DMS79 (cell line): Measurements from ENCODE around the gene HBG1.
"Not testable (repeated sequence)": the region's sequence is repeated elsewhere in the genome, so short reads cannot be mapped to it uniquely, and the experiment has no call there.

ENCODE experiments used
- DNase-seq: peaks from one replicate; lab custom pipeline; 2025; lab: John Stamatoyannopoulos, UW

Gene HBG1

DNA sequence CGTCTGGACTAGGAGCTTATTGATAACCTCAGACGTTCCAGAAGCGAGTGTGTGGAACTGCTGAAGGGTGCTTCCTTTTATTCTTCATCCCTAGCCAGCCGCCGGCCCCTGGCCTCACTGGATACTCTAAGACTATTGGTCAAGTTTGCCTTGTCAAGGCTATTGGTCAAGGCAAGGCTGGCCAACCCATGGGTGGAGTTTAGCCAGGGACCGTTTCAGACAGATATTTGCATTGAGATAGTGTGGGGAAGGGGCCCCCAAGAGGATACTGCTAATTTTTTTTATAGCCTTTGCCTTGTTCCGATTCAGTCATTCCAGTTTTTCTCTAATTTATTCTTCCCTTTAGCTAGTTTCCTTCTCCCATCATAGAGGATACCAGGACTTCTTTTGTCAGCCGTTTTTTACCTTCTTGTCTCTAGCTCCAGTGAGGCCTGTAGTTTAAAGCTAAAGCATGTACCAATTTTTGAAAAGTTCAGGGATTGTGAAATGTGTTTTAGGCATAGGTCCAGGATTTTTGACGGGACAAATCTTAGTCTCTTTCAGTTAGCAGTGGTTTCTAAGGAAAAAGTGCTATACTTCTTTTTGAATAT is at the start of gene HBG1:
Gene HBG1 (minus strand): TSS at position 51 of the 590 bp plus-strand sequence. CDS start 53 bp downstream, outside the sequence.
- DNase-seq, result not testable (repeated sequence)

DNA sequence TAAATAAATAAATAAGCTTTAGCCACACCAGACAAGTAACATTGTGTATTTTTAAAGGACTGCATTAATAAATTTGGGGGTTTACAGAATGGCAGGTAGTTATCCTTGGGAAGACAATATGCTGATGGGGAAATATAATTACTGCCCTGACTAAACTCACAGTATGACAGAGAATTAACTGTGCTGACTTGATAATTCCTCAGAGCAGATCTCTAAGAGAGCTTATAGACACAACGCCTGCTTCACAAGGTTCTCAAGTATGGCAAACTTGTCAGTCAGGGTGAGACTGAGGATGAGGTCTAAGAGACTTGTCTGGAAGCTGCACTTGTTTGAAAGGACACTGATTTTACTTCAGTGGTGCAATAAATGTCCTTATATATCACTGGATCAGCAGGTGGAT is 48.8 kb upstream of the HBG1 start:
- DNase-seq, result no peak

DNA sequence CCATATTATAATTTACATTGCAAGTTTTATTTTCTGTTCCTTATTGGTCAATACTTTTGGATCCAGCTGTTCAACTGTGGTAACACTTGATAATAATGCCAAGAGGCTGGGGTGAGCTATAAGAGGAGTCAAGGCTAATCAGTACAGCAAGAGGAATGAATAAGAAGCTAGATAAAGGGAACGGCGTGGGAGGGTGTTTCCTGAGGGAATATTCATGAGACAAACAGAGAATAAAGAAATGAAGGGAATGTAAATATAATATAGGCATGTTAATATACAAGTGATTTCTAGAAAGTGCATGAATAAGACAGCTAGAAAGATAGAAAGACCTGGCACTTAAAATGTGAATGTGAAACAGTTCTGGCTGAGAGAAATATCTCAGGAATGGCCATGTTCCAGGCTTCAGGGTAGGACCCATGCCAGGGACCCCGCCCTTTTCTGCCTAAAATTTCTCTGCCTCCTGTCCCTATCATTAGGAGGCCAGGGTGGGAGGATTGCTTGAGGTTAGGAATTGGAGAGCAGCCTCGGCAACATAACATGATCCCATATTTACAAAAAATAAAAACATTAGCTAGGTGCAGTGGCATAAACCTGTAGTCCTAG is 48.2 kb upstream of the HBG1 start:
- DNase-seq, result no peak

DNA sequence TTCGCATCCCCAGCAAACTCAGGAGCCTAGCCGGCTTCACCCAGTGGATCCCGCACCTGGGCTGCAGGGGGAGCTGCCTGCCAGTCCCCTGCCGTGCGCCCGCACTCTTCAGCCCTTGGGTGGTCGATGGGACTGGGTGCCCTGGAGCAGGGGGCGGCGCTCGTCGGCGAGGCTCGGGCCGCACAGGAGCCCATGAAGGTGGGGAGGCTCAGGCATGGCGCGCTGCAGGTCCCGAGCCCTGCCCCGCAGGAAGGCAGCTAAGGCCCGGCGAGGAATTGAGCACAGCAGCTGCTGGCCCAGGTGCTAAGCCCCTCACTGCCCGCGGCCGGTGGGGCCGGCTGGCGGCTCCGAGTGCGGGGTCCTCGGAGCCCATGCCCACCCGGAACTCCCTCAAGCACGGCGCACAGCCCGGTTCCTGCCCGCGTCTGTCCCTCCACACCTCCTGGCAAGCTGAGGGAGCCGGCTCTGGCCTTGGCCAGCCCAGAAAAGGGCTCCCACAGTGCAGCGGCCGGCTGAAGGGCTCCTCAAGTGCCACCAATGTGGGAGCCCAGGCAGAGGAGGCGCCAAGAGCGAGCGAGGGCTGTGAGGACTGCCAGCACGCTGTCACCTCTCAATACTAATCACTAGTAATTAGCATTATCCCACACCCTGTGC is 44.8 kb upstream of the HBG1 start:
- DNase-seq, result not testable (repeated sequence)

DNA sequence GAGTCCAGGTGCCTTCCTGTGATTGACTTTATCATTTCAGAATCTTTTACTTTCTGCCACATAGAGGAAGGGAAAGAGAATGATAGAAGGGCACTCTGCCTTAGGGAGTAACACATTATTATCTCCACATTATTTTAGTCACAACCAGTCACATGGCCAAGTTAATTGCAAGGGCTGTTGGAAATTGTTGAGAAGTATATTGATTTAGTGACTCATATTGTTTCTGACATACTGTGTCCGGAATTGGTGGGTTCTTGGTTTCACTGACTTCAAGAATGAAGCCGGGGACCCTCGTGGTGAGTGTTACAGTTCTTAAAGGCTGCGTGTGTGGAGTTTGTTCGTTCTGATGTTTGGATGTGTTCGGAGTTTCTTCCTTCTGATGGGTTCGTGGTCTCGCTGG is 43.4 kb upstream of the HBG1 start:
- DNase-seq, result no peak

DNA sequence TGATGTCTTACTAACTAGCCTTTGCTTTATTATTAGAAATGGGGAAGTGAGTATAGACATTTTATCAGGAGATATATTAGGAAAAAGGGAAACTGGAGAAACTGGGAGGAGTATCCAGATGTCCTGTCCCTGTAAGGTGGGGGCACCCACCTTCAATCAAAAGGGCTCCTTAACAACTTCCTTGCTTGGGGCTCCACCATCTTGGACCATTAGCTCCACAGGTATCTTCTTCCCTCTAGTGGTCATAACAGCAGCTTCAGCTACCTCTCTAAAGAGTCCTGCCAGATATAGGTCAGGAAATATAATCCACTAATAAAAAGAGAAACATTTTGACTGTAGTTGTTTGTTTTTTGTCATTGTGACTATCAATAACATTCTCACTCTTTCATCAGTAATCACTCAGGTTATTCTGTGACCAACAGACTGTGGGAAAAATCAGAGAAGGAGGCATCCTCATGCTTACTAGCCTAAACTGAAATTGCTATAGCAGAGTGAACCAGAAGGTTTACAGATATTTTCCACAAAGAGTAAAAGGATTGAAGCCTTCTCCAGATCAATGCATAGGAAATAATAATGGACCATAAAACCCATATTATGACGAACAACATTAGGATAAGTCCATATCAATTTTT is 41.7 kb upstream of the HBG1 start:
- no peak for DNase-seq

DNA sequence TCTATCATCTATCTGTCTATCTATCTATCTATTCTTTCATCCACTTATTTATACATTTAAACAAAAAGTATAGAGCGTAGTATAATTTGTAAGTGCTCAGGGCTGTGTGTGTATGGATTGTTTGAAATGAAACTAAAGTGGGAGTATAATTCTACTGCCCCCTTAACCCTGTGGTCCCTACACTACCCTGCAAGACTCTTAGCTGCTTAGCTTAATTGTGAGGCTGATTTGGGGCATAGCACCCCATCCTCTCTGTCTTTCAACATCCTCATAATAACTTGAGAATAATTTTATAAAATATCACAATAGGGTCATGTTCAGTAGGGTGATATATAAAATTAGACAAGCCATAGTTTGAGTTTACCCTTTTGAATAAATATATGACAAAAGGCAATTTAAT is 40.4 kb upstream of the HBG1 start:
- no peak for DNase-seq

DNA sequence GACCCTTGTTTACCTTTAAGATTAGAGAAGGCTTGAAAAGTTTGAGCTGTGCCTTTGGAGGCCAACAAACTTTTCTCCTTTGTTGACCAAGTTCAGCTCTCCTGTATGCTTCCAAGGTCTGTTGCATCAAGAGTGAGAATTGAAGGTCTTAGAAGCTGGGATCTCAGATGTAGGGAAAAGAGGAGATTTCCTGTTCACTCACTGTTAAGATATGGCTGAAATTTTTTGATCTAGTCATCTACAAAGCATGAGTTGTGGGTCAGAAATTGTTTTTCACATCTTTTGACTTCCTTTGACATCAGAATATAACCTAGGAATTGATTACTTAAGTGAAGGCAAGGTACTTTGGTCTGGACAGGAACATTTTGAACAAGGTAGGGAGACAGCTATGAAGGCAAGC is 40.0 kb upstream of the HBG1 start:
- DNase-seq, result no peak

DNA sequence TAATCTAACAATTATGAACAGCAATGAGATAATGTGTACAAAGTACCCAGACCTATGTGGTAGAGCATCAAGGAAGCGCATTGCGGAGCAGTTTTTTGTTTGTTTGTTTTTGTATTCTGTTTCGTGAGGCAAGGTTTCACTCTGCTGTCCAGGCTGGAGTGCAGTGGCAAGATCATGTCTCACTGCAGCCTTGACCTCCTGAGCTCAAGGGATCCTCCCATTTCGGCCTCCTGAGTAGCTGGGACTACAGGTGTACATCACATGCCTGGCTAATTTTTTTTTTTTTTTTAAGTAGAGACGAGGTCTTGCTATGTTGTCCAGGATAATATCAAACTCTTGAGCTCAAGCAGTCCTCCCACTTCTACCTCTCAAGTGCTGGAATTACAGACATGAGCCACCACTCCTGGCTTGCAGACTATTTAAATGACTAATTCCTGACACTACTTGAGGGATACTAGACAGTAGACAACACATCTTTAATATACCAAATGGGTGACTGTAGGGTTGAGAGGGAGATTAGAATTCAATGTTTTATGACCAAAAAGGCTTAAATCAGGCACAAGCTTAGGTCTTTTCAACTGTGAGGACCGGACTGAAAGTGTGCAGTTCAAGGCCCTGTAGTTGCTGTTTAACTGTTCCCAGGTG is 39.4 kb upstream of the HBG1 start:
- no peak for DNase-seq

DNA sequence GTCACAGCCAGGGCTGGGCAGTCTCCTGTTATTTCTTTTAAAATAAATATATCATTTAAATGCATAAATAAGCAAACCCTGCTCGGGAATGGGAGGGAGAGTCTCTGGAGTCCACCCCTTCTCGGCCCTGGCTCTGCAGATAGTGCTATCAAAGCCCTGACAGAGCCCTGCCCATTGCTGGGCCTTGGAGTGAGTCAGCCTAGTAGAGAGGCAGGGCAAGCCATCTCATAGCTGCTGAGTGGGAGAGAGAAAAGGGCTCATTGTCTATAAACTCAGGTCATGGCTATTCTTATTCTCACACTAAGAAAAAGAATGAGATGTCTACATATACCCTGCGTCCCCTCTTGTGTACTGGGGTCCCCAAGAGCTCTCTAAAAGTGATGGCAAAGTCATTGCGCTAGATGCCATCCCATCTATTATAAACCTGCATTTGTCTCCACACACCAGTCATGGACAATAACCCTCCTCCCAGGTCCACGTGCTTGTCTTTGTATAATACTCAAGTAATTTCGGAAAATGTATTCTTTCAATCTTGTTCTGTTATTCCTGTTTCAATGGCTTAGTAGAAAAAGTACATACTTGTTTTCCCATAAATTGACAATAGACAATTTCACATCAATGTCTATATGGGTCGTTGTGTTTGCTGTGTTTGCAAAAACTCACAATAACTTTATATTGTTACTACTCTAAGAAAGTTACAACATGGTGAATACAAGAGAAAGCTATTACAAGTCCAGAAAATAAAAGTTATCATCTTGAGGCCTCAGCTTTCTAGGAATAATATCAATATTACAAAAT is 38.6 kb upstream of the HBG1 start:
- no peak for DNase-seq

DNA sequence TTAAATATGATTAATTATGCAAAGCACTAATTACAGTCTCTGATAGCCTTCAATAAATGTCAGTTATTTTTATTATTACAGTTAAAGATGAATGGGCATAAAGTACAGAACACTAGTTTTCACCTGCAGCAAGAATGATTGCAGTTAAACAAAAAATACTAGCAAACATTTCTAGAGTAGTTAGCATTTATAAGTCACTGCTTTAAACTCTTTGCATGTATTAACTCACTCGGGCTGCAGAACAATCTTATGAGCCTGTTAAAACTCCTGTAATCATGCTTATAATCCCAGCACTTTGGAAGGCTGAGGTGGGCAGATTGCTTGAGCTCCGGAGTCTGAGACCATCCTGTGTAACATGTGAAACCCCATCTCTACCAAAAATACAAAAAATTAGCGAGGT is 37.2 kb upstream of the HBG1 start:
- DNase-seq, result no peak

DNA sequence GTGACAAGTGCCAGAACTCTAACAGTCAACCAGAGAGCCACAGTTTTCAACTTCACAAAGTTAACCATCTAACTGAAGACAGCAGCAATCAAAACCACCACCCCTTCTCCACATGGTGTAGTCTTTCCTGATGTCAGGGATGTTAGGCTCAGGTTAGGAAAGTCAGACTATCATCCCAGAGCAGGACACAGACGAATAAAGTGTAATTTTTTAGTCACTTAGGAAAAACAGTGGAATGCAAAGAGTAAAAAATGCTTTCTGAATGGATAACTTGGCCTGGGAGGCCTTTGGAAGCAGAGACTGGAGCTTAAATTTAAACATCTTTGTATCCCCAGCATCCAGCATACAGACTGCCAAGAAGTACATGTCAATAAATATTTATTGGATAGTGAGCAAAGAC is 36.7 kb upstream of the HBG1 start:
- no peak for DNase-seq

DNA sequence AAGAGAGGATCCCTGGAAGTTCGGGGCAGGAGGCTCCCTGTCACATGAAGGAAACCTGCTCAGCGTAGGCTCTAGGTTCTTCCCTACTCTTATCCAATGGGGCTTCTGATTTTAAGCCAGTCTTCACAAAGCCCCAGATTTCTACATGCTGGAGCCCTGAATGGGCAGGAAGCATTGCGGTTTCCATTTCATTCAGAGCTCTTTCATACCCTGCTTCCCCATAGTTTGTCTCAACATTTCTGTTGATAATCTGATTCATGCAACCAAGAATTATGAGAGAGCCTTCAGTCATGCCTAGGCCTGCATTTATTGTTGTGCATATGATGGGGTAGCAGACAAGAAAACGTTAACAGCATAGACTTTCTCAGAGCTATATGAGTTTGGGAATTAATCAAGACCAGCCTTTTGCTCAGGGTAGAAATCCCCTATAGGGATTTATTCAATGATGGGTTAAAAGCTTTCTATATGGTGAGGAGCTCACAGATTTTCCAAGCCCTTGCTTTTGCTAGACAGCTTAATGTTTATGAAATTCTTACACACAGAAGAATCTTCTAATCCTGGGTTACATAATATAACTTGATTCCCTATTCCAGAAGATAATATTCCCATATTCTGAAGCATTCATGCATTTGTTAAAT is 36.2 kb upstream of the HBG1 start:
- DNase-seq, result no peak

DNA sequence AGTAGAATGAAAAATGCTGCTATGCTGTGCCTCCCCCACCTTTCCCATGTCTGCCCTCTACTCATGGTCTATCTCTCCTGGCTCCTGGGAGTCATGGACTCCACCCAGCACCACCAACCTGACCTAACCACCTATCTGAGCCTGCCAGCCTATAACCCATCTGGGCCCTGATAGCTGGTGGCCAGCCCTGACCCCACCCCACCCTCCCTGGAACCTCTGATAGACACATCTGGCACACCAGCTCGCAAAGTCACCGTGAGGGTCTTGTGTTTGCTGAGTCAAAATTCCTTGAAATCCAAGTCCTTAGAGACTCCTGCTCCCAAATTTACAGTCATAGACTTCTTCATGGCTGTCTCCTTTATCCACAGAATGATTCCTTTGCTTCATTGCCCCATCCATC is 35.0 kb upstream of the HBG1 start:
- no peak for DNase-seq

DNA sequence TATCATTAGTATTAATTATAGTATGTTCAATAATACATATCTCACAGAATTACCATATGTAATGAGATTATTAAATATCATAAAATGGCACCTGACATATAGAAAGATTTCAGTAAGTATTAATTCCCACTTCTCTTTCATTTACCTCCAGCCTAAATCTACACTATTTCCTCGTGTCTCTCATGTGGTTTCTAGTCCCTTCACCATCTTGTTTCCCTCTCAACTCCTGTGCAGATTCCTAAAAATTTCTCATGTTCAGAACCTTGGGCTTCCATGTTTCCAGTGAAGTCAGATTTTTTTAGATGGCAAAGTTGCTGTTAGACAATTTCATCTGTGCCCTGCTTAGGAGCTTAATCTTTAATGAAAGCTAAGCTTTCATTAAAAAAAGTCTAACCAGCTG is 34.2 kb upstream of the HBG1 start:
- no peak for DNase-seq

DNA sequence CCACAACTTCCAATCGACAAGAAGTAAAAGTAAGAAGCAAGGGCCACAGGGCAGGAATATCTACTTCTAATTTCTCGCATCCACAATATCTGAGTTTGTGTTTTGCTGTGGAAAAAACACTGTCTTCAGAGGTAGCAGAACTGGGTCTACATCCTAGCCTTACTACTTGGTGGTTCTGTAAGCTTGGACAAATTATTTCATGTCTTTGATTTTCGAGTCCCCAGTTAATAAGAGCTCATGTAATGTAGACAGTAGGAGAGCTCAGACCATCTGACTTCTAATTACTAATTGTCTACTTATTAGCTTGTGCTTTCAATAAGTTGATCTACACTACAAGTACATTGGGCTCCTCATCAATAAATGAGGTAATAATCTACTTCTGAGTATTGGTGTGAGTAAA is 33.4 kb upstream of the HBG1 start:
- no peak for DNase-seq

DNA sequence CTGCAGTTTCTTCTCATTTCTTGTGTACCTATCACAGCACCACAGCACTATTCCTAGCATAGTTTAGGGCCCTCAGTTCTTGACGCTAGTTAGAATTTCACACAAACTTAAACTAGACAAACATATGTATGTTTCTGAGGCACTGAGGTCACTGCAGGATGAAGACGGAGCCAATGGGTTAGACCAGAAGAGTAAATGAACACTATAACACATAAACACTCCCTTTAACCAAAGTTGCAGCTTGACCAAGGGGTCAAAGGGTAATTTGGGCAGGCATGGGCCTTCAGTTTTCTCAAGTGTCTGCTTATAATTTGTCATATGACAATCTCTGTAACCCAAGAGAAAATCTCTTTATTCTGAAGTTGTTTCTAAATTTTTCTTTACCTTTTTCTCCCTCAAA is 33.0 kb upstream of the HBG1 start:
- DNase-seq, result no peak

DNA sequence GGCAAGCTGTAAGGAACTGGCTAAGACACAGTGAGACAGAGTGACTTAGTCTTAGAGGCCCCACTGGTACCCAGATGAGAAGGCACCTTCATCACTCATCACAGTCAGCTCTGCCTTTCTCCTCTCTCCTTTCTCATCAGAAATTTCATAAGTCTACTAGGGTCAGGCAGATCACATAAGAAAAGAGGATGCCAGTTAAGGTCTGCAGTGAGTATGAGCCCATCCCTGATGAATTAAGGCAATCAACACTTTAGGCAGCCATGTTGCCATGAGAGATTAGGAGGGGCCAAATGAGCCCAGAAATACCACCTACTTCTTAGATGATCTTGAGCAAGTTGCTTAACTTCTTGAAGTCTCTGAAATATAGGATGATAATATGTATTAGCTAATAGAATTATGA is 31.9 kb upstream of the HBG1 start:
- DNase-seq, result no peak

DNA sequence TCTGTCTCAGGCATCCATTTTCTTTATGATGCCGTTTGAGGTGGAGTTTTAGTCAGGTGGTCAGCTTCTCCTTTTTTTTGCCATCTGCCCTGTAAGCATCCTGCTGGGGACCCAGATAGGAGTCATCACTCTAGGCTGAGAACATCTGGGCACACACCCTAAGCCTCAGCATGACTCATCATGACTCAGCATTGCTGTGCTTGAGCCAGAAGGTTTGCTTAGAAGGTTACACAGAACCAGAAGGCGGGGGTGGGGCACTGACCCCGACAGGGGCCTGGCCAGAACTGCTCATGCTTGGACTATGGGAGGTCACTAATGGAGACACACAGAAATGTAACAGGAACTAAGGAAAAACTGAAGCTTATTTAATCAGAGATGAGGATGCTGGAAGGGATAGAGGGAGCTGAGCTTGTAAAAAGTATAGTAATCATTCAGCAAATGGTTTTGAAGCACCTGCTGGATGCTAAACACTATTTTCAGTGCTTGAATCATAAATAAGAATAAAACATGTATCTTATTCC is 31.0 kb upstream of the HBG1 start:
- no peak for DNase-seq

DNA sequence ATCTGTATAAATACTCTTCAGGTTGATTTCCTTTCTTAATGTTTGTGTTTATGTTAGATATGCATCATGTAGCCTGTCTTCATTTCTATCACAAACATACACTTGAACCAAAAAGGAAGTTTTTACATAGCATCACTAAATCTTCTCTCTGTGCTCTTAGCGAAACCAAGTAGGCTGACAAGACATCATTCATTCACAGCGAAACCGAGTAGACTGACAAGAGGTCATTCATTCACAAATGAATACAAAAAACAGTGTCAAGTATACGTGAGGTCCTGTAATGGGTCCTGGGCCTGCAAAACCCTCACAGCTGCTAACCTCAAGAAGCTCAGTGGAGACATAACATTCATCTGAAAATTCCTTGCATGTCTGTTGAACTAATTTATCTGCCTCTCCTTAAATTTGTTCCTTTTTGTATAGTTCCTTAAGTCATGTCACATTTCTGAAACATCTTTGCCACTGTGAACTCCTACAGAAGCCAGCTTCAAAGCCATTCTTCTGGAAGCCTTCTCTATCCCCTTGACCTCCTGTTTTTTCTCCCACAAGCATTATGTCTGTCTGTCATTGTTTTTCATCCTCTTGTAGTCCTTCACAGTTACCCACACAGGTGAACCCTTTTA is 29.9 kb upstream of the HBG1 start:
- DNase-seq, result no peak
